Gastrocnemius medialis (tissue), 4 donors: Measurements from ENCODE around the gene MROH8. TPM values are rescaled to one million over a fixed set of nuclear protein-coding genes. Genes with fewer than 3 reads are reported as not detected.

Experiments used
- ATAC-seq, 2 donors: fragments of 150-250 bp; one replicate each; pipeline ENCODE4 v1.9.1; 2016
- DNase-seq, 2 donors: peaks; one replicate each; pipeline ENCODE4 v3.0.0-alpha.2; 2019
- H3K27ac ChIP-seq, 4 donors: fragments of 200-600 bp; sonication (generic); 1 replicate in 1 of 4; 2 replicates in 3 of 4; pipeline ENCODE4 v1.5.1; 2016 to 2018; ENCODE audit warnings: mild to moderate bottlenecking in 2 of 4, moderate library complexity in 1 of 4
- H3K27me3 ChIP-seq, 3 donors: fragments of 200-600 bp; sonication (generic) in 2 of 3; 1 replicate in 1 of 3; 2 replicates in 2 of 3; pipeline versions ENCODE4 v1.5.1 to v1.6.0; 2016 to 2019; ENCODE audit warnings: mild to moderate bottlenecking in 1 of 3, moderate library complexity in 1 of 3
- H3K36me3 ChIP-seq, 2 donors: fragments of 200-600 bp; sonication (generic) in 1 of 2; one replicate each; pipeline ENCODE4 v1.5.1; 2017 to 2018
- H3K4me1 ChIP-seq, 2 donors: fragments of 200-600 bp; sonication (generic) in 1 of 2; one replicate each; pipeline ENCODE4 v1.5.1; 2016 to 2017; ENCODE audit warnings: mild to moderate bottlenecking in 2 of 2
- H3K4me3 ChIP-seq, 4 donors: fragments of 200-600 bp; sonication (generic) in 3 of 4; 1 replicate in 1 of 4; 2 replicates in 3 of 4; pipeline ENCODE4 v1.5.1; 2016 to 2019; ENCODE audit warnings: mild to moderate bottlenecking in 2 of 4
- H3K9me3 ChIP-seq, 3 donors: fragments of 200-600 bp; sonication (generic) in 2 of 3; 1 replicate in 1 of 3; 2 replicates in 2 of 3; pipeline ENCODE4 v1.5.1; 2016 to 2019
- POLR2A ChIP-seq, 2 donors: fragments of 450-650 bp; IDR thresholded peaks; one replicate each; pipeline ENCODE4 v1.6.1; 2017; ENCODE audit warnings: antibody characterized with exemption in 2 of 2, mild to moderate bottlenecking in 2 of 2, moderate library complexity in 2 of 2
- in situ Hi-C, 4 donors: fragments of 200-750 bp; cut with MboI; loops; one replicate each; pipeline versions ENCODE4 v1.15.0 to v1.8.0; 2017; ENCODE audit warnings: low sequenced_read_pairs in 4 of 4
- intact Hi-C: fragments of 100-400 bp; cut with DNase I; formaldehyde crosslinking; loops from one replicate; pipeline ENCODE4 v1.15.1; 2023; ENCODE audit warnings: low total_unique reads
- total RNA-seq, 4 donors: library from RNA; depleted of rRNA; stranded (reverse); fragments of >200 nt; gene quantifications; one replicate each; pipeline versions ENCODE4 v1.1.0 to v1.2.3, GENCODE V29; 2016
- TF ChIP-seq, protein P1 (sequence below), 5 experiments: fragments of 450-650 bp in 3 of 5; fragments of 200-600 bp in 2 of 5; sonication (generic) in 2 of 5; IDR thresholded peaks in 4 of 5; conservative IDR thresholded peaks in 1 of 5; 1 replicate in 4 of 5; 2 replicates in 1 of 5; pipeline ENCODE4 v1.5.1; 2016 to 2019; ENCODE audit warnings: antibody characterized with exemption in 5 of 5, mild to moderate bottlenecking in 3 of 5, moderate library complexity in 3 of 5

Gene MROH8
- total RNA-seq, 4 donors from 2014 or later = 1.4 to 4.4 (median 3.0) TPM

DNA sequence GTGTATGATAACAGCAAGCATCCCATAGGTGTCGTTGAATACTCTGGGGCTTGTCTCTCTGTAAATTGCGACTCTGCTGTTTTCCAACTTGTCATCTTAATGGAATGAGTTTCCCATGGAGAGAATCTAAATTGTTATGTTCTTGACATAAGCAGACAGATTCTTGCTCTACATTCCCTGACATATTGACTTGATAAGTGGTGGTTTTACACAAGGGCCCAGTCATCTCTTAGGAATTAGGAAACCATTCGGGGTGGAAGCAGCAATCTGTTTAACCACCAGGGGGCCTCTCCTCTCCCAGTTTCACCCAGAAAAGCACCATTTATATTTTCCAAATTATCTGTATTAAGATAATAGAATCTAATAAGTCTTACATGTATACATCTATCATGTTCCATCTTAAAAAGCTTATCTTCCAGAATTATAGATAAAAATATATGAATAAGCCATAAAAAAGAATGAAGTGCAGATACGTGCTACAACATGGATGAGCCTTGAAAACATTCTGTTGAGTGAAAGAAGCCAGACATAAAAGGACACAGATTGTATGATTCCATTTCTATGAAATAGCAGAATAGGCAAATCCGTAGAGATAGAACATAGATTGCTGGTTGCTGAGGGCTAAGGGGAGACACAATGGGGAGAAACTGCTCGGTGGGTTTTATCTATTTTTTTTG, 23.1 kb upstream of the MROH8 start:
- no peak overlapping the region for H3K4me3 ChIP-seq

DNA sequence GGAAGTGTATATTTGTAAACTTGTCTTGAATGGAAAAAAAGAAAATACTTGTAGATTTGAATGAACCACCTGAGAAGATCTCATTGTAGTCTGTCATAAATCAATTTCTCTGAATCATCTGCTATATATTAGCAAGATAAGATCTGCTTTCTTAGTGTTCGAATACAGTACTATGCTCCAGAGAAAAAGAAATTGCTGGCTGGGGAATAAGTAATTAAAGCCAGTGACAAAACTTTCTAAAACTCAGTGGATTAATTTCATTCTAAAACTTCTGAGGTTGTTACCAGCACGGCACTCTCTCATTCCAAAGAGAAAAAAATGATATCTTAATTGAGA, 22.4 kb upstream of the MROH8 start:
- H3K9me3 ChIP-seq = no peaks in the 10 kb centered on the region
- in situ Hi-C loops (no loop called here), intact Hi-C loops (no loop called here)
- TF ChIP-seq, protein P1, sequence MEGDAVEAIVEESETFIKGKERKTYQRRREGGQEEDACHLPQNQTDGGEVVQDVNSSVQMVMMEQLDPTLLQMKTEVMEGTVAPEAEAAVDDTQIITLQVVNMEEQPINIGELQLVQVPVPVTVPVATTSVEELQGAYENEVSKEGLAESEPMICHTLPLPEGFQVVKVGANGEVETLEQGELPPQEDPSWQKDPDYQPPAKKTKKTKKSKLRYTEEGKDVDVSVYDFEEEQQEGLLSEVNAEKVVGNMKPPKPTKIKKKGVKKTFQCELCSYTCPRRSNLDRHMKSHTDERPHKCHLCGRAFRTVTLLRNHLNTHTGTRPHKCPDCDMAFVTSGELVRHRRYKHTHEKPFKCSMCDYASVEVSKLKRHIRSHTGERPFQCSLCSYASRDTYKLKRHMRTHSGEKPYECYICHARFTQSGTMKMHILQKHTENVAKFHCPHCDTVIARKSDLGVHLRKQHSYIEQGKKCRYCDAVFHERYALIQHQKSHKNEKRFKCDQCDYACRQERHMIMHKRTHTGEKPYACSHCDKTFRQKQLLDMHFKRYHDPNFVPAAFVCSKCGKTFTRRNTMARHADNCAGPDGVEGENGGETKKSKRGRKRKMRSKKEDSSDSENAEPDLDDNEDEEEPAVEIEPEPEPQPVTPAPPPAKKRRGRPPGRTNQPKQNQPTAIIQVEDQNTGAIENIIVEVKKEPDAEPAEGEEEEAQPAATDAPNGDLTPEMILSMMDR (IDR thresholded peaks at IDR 0.05 in 4 of 5, conservative IDR thresholded peaks at IDR 0.05 in 1 of 5) = no peak
- TF ChIP-seq POLR2A (IDR thresholded peaks at IDR 0.05) = no peak
- H3K4me1 ChIP-seq = peaks cover 22 to 26% of the 10 kb centered on the region in 2 donors
- H3K4me3 ChIP-seq = no peak overlapping the region
- ATAC-seq (no peak), DNase-seq (no peak)
- H3K27me3 ChIP-seq = no peaks in the 10 kb centered on the region
- H3K27ac ChIP-seq = no peak overlapping the region
- H3K36me3 ChIP-seq = peaks cover 0 to 50% of the 10 kb centered on the region in 2 donors

More for the DNA sequence above, 23.1 kb upstream of the MROH8 start:
- H3K27me3 ChIP-seq = no peaks in the 10 kb centered on the region
- intact Hi-C loops (no loop called here), in situ Hi-C loops (no loop called here)
- no peak overlapping the region for H3K27ac ChIP-seq
- H3K36me3 ChIP-seq = peaks cover 0 to 56% of the 10 kb centered on the region in 2 donors
- TF ChIP-seq, protein P1 (IDR thresholded peaks at IDR 0.05 in 4 of 5, conservative IDR thresholded peaks at IDR 0.05 in 1 of 5) = peak; percentile 33 to 70 (median 51)
- TF ChIP-seq POLR2A (IDR thresholded peaks at IDR 0.05) = no peak
- ATAC-seq (no peak), DNase-seq (no peak)
- H3K4me1 ChIP-seq = peaks cover 22 to 25% of the 10 kb centered on the region in 2 donors
- no peaks in the 10 kb centered on the region for H3K9me3 ChIP-seq

DNA sequence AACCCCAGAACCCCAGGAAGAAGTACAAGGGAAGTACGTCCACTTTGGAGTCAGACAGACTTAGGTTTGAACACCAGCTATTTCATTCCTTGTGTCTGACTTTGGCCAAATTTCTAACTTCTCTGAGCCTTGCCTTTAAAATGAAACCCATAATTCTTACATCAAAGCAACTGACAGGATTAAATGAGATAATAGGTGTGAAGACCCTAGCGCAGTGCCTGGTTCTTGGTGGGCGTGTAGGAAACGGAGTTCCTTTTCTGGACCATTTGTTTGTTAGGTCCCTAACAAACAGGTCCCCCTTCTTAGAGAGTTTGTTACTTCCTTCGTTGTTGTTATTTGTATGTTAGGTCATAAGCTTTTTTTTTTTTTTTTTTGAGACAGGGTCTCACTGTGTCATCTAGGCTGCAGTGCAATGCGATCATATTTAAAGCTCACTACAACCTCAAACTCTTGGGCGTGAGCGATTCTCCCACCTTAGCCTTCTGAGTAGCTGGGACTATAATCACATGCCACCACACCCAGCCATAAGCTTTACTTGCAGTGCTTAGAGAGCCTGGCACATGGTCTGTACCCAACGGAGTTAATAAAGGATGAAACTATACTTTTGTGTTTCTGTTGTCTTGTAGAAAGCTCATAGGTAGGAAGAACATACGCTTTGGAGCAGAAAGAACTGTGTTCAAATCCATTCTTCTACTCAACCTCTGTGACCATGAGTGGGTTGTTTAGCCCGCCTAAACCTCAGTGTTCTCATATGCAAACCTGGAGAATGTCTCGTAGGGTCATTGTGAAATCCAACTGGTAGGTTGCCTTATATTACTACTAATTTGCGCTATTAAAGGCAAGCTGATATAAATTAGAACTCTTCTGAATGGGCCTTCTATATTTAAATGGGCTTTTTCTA, 21.8 kb upstream of the MROH8 start:
- H3K27ac ChIP-seq = peak overlapping the region in 1 of 4 donors; percentile 40
- in situ Hi-C loops (no loop called here), intact Hi-C loops (no loop called here)
- ATAC-seq = no peak
- H3K4me1 ChIP-seq = peaks cover 22 to 26% of the 10 kb centered on the region in 2 donors
- H3K36me3 ChIP-seq = peaks cover 0 to 44% of the 10 kb centered on the region in 2 donors
- no peaks in the 10 kb centered on the region for H3K9me3 ChIP-seq
- DNase-seq = no peak
- no peaks in the 10 kb centered on the region for H3K27me3 ChIP-seq
- TF ChIP-seq, protein P1 (IDR thresholded peaks at IDR 0.05 in 4 of 5, conservative IDR thresholded peaks at IDR 0.05 in 1 of 5) = no peak
- TF ChIP-seq POLR2A (IDR thresholded peaks at IDR 0.05) = no peak
- H3K4me3 ChIP-seq = no peak overlapping the region

DNA sequence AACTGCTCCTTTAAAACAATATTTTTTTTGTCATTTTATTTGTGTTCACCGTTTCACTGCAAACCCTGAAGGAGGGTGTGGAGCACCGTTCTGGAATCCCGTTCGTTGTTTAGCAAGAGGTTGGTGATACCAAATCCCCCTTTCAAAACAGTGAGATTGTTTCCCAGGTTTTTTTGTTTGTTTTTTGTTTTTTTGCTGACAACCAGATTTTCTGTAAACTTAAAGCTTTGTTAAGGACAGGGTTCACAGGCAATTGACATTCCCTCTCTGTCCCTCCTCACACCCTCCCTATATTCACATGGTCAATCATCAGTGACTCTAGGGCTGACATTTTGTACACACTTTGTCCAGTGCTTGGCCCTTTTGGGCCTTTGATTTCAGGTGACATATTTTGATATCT, 21.0 kb upstream of the MROH8 start:
- no peaks in the 10 kb centered on the region for H3K27me3 ChIP-seq
- H3K4me1 ChIP-seq = peaks cover 22 to 29% of the 10 kb centered on the region in 2 donors
- no peak for DNase-seq
- no peaks in the 10 kb centered on the region for H3K9me3 ChIP-seq
- in situ Hi-C loops = no loop called here
- intact Hi-C loops = no loop called here
- H3K27ac ChIP-seq = peak overlapping the region in 3 of 4 donors; percentile 62 to 64 (median 63)
- TF ChIP-seq, protein P1 (IDR thresholded peaks at IDR 0.05 in 4 of 5, conservative IDR thresholded peaks at IDR 0.05 in 1 of 5) = no peak
- no peak for TF ChIP-seq POLR2A (IDR thresholded peaks at IDR 0.05)
- H3K4me3 ChIP-seq = no peak overlapping the region
- ATAC-seq = no peak
- H3K36me3 ChIP-seq = peaks cover 0 to 37% of the 10 kb centered on the region in 2 donors
